IMR-90 (cell line): Measurements from ENCODE around the gene PHC3. TPM values are rescaled to one million over a fixed set of nuclear protein-coding genes. Genes with fewer than 3 reads are reported as not detected.

Source experiments
- ATAC-seq: fragments of 200-7000 bp; cut with Tn5 transposase; 2 replicates; pipeline ENCODE4 v1.9.1; 2020; ENCODE audit warnings: low read depth, mild to moderate bottlenecking, moderate library complexity
- BruUV-seq: library from RNA; stranded (reverse); fragments of 400-500 nt; replicated peaks from 2 replicates; lab custom pipeline; 2021; lab: Mats Ljungman, UMichigan
- CTCF ChIA-PET: fragments of 300-600 bp; formaldehyde crosslinking; extraction: SDS; loops from one replicate; lab custom pipeline; 2021; ENCODE audit warnings: antibody characterized with exemption; lab: Yijun Ruan, JAX
- POLR2A ChIA-PET: fragments of 300-600 bp; sonication (Branson Sonifier 250); formaldehyde crosslinking; loops from one replicate; lab custom pipeline; 2022; ENCODE audit warnings: antibody characterized with exemption; ENCODE audit not compliant: unreplicated experiment; lab: Charles Lee
- DNase-seq: peaks from one replicate; pipeline ENCODE4 v3.0.0; 2013
- H2AFZ ChIP-seq: replicated peaks from 2 replicates; pipeline ENCODE3; 2013; ENCODE audit warnings: low read length, mild to moderate bottlenecking; ENCODE audit not compliant: poor library complexity
- H2AK5ac ChIP-seq: 2 replicates; pipeline ENCODE4 v1.6.1; 2013; ENCODE audit warnings: low read depth, low read length, inconsistent platforms
- H2AK9ac ChIP-seq: replicated peaks from 2 replicates; pipeline ENCODE3; 2013; ENCODE audit warnings: mild to moderate bottlenecking, low read depth, low read length, moderate library complexity; ENCODE audit not compliant: poor library complexity
- H2BK120ac ChIP-seq: 2 replicates; pipeline ENCODE4 v1.6.1; 2013; ENCODE audit warnings: low read depth, low read length, inconsistent platforms
- H2BK15ac ChIP-seq: 3 replicates; pipeline ENCODE4 v1.6.1; 2013; ENCODE audit warnings: low read depth, low read length, inconsistent platforms
- H2BK20ac ChIP-seq: 2 replicates; pipeline ENCODE4 v1.6.1; 2013; ENCODE audit warnings: low read depth, mild to moderate bottlenecking, inconsistent platforms, low read length, moderate library complexity
- H2BK5ac ChIP-seq: 2 replicates; pipeline ENCODE4 v1.6.1; 2013; ENCODE audit warnings: mild to moderate bottlenecking, low read depth, low read length, inconsistent platforms; ENCODE audit not compliant: poor library complexity, severe bottlenecking
- H3K14ac ChIP-seq: replicated peaks from 2 replicates; pipeline ENCODE4 v1.6.1; 2013; ENCODE audit warnings: low read depth, low read length, inconsistent platforms
- H3K18ac ChIP-seq: 2 replicates; pipeline ENCODE4 v1.6.1; 2013; ENCODE audit warnings: low read depth, low read length, control low read depth
- H3K23ac ChIP-seq: 2 replicates; pipeline ENCODE4 v1.6.1; 2013; ENCODE audit warnings: low read depth, low read length, inconsistent platforms
- H3K27ac ChIP-seq: 2 replicates; pipeline ENCODE4 v1.5.1; 2013; ENCODE audit warnings: mild to moderate bottlenecking, control low read depth, low read length; ENCODE audit not compliant: insufficient read depth
- H3K27me3 ChIP-seq: 2 replicates; pipeline ENCODE4 v1.6.1; 2013; ENCODE audit warnings: low read length; ENCODE audit not compliant: control insufficient read depth, insufficient read depth
- H3K36me3 ChIP-seq: 2 replicates; pipeline ENCODE4 v1.6.1; 2013; ENCODE audit warnings: low read length, mixed read lengths; ENCODE audit not compliant: control insufficient read depth, insufficient read depth
- H3K4ac ChIP-seq: 2 replicates; pipeline ENCODE4 v1.6.1; 2013; ENCODE audit warnings: low read depth, low read length, inconsistent platforms
- H3K4me1 ChIP-seq: 2 replicates; pipeline ENCODE4 v1.6.1; 2013; ENCODE audit warnings: low read length, mixed read lengths; ENCODE audit not compliant: control insufficient read depth, insufficient read depth
- H3K4me2 ChIP-seq: 2 replicates; pipeline ENCODE4 v1.6.1; 2013; ENCODE audit warnings: low read depth, mild to moderate bottlenecking, control low read depth, low read length, moderate library complexity
- H3K4me3 ChIP-seq: 2 replicates; pipeline ENCODE4 v1.5.1; 2013; ENCODE audit warnings: low read depth, mild to moderate bottlenecking, control low read depth, low read length, moderate library complexity; ENCODE audit not compliant: insufficient read depth
- H3K56ac ChIP-seq: 2 replicates; pipeline ENCODE4 v1.6.1; 2013; ENCODE audit warnings: low read length, inconsistent platforms; ENCODE audit not compliant: insufficient read depth; ENCODE audit errors: extremely low read depth
- H3K79me1 ChIP-seq, 2 experiments: 2 replicates each; pipeline ENCODE4 v1.6.1; 2013; ENCODE audit warnings: low read length in 2 of 2, inconsistent platforms in 1 of 2, low read depth in 1 of 2
- H3K9ac ChIP-seq: 2 replicates; pipeline ENCODE4 v1.6.1; 2013; ENCODE audit warnings: low read depth, low read length, control low read depth
- H3K9me1 ChIP-seq: 2 replicates; pipeline ENCODE4 v1.6.1; 2013; ENCODE audit warnings: low read length, inconsistent platforms; ENCODE audit not compliant: insufficient read depth
- H3K9me3 ChIP-seq: 2 replicates; pipeline ENCODE4 v1.6.1; 2013; ENCODE audit warnings: low read length; ENCODE audit not compliant: control insufficient read depth, insufficient read depth
- H4K20me1 ChIP-seq: 2 replicates; pipeline ENCODE4 v1.6.1; 2013; ENCODE audit warnings: low read length, inconsistent platforms; ENCODE audit not compliant: insufficient read depth
- H4K5ac ChIP-seq: 2 replicates; pipeline ENCODE4 v1.6.1; 2013; ENCODE audit warnings: mild to moderate bottlenecking, low read depth, low read length, control low read depth
- H4K8ac ChIP-seq, 2 experiments: 2 replicates each; pipeline ENCODE4 v1.6.1; 2013; ENCODE audit warnings: low read depth in 2 of 2, low read length in 2 of 2, control low read depth in 1 of 2, inconsistent platforms in 1 of 2
- H4K91ac ChIP-seq: 2 replicates; pipeline ENCODE4 v1.6.1; 2013; ENCODE audit warnings: low read depth, low read length, inconsistent platforms; ENCODE audit not compliant: insufficient read depth
- BHLHE40 ChIP-seq: fragments of 150-350 bp; IDR thresholded peaks from 2 replicates; pipeline ENCODE4 v1.6.1; 2016; ENCODE audit warnings: mild to moderate bottlenecking, low read depth, low read length
- CHD1 ChIP-seq: IDR thresholded peaks from 2 replicates; pipeline ENCODE4 v1.6.1; 2012; ENCODE audit warnings: low read depth, low read length, improper control_type of control experiment
- WGBS, 2 experiments: methylation state at CpG; one replicate each; pipeline versions ENCODE4 v1.1.5 to v1.1.7; 2013; ENCODE audit warnings: missing lambda C conversion rate in 2 of 2; ENCODE audit not compliant: insufficient read length in 1 of 2; ENCODE audit errors: extremely low coverage in 2 of 2; 5-methylcytosine and 5-hydroxymethylcytosine counted together
- dilution Hi-C: fragments of 300-500 bp; cut with HindIII; formaldehyde crosslinking; loops from one replicate; pipeline ENCODE4 v1.14.3; 2018; ENCODE audit warnings: low sequenced_read_pairs; ENCODE audit not compliant: unreplicated experiment
- in situ Hi-C: fragments of 300-500 bp; cut with MboI; formaldehyde crosslinking; loops from 3 replicates; pipeline ENCODE4 v1.14.3; 2019; ENCODE audit warnings: low sequenced_read_pairs, inconsistent platforms, mixed read lengths
- intact Hi-C: fragments of 100-400 bp; cut with micrococcal nuclease; formaldehyde crosslinking; loops from 2 replicates; pipeline ENCODE4 v1.10.0; 2022
- microRNA-seq, 2 experiments: library from miRNA; stranded (forward) in 1 of 2; unstranded in 1 of 2; fragments of 10-50 nt in 1 of 2; fragments of <30 nt in 1 of 2; gene quantifications in 1 of 2; microRNA quantifications in 1 of 2; one replicate each; pipeline versions ENCODE3 to v1.1.0; 2013 to 2020; ENCODE audit not compliant: insufficient read depth in 1 of 2, insufficient read length in 1 of 2, unreplicated experiment in 1 of 2
- polyA plus RNA-seq, 3 experiments: library from polyadenylated mRNA; depleted of rRNA; stranded (reverse); fragments of >200 nt; gene quantifications; 2 replicates each; pipeline ENCODE4 v1.2.3, GENCODE V29; 2012; ENCODE audit warnings: low replicate concordance in 1 of 3
- small RNA-seq, 5 experiments: library from RNA; depleted of rRNA; stranded (forward); fragments of <200 nt; gene quantifications; one replicate each; pipeline ENCODE3, GENCODE V24; 2012
- total RNA-seq: library from RNA; depleted of rRNA; stranded (reverse); fragments of >200 nt; gene quantifications from 2 replicates; pipeline ENCODE4 v1.2.3, GENCODE V29; 2012; rRNA removed

Gene PHC3
- total and polyA plus RNA-seq, 2 of the 4 experiments (the other 2 are of a cell fraction): 18.3 to 26.3 TPM

- intact Hi-C loops: no loop called here
- Histone ChIP-seq H2AFZ (peak overlapping the region; percentile 77), H3K9me1 (no peaks in the 10 kb centered on the region), H3K4me1 (no peaks in the 10 kb centered on the region), H2BK5ac (no peak overlapping the region), H4K20me1 (no peaks in the 10 kb centered on the region), H4K8ac (no peak overlapping the region), H3K4me3 (peak overlapping the region; percentile 56), H2BK120ac (no peak overlapping the region), H3K9ac (no peak overlapping the region), H3K18ac (no peak overlapping the region), H3K4ac (no peak overlapping the region), H3K27ac (no peak overlapping the region), H3K36me3 (no peaks in the 10 kb centered on the region), H4K91ac (no peak overlapping the region), H3K4me2 (peak overlapping the region; percentile 83), H2AK9ac (no peak overlapping the region), H3K79me1 (no peaks in the 10 kb centered on the region), H2BK20ac (no peak overlapping the region), H3K14ac (no peak overlapping the region), H3K23ac (no peak overlapping the region), H3K9me3 (no peaks in the 10 kb centered on the region), H4K5ac (no peak overlapping the region), H2BK15ac (no peak overlapping the region), H2AK5ac (no peak overlapping the region), H3K56ac (no peak overlapping the region), H3K27me3 (peaks cover 46% of the 10 kb centered on the region)
- no peak for DNase-seq
- in situ Hi-C loops: no loop called here
- WGBS, 2 experiments: 0% methylated on average over 16 of the region's 51 CpGs; no CpG with 5 or more reads in 1 of the 2 experiments
- dilution Hi-C loops: no loop called here
- no peak for ATAC-seq
- ChIA-PET POLR2A (no interaction called here), CTCF (interaction anchor here (1.0 kb wide), 1 partner anchor 907 kb away, joined by 3 read pairs; no protein-coding TSS in a partner anchor)
- TF ChIP-seq BHLHE40: no peak
- TF ChIP-seq CHD1: no peak
- no TSS peak for BruUV-seq
These were observed 143.0 kb downstream of the PHC3 start for GRCh38 chr3:170038434-170039110.

Small RNAs within 50 kb of the gene (microRNA-seq; reads per million reads assigned to microRNA genes)
- gene RNU4-38P (ENCODE audit: insufficient read depth, insufficient read length) (not detected), gene RNU6-315P (ENCODE audit: insufficient read depth, insufficient read length) (not detected)

Small RNAs within 50 kb of the gene (small RNA-seq; reads per million reads assigned to genes)
- gene RNU4-38P (0 reads per million in 5 experiments), gene RNU6-315P (0 reads per million in 5 experiments)

Other genes with a start within 250 kb of the PHC3 start
- 33.2 and 52.2 TPM in 2 replicates for gene SEC62, start 214.9 kb downstream of the PHC3 start, total RNA-seq
- gene SEC62, start 214.9 kb downstream of the PHC3 start, polyA plus RNA-seq (2012; rRNA removed): 33.3 and 36.6 TPM in 2 replicates
- gene GPR160, start 143.7 kb downstream of the PHC3 start, total RNA-seq: 0.18 and 0.28 TPM in 2 replicates
- gene GPR160, start 143.7 kb downstream of the PHC3 start, polyA plus RNA-seq (2012; rRNA removed): 0.09 TPM in 2 replicates
- gene PRKCI, start 40.7 kb upstream of the PHC3 start, total RNA-seq: 53.4 and 84.2 TPM in 2 replicates
- 21.0 and 28.7 TPM in 2 replicates for gene PRKCI, start 40.7 kb upstream of the PHC3 start, polyA plus RNA-seq (2012; rRNA removed)
- gene SKIL, start 176.0 kb upstream of the PHC3 start, total RNA-seq: 51.7 and 55.9 TPM in 2 replicates
- gene SKIL, start 176.0 kb upstream of the PHC3 start, polyA plus RNA-seq (2012; rRNA removed): 7.2 and 9.2 TPM in 2 replicates
- gene CLDN11, start 237.1 kb upstream of the PHC3 start, total RNA-seq: 245 and 329 TPM in 2 replicates
- 307 and 318 TPM in 2 replicates for gene CLDN11, start 237.1 kb upstream of the PHC3 start, polyA plus RNA-seq (2012; rRNA removed)